ENCODE data around the gene MRPS27.

GRCh38 chr5:72204946-72205345 is 115.1 kb downstream of the MRPS27 start:
- no peak for TF ChIP-seq SCMH1 (CRISPR knock-in tag; IDR thresholded peaks at IDR 0.05; ENCODE audit: borderline replicate concordance)
- no peak for TF ChIP-seq HOXA7 (CRISPR knock-in tag; IDR thresholded peaks at IDR 0.05)
- TF ChIP-seq U2AF2 (IDR thresholded peaks at IDR 0.05; ENCODE audit: low read depth, low read length): no peak
- no peak for TF ChIP-seq CENPX (CRISPR knock-in tag; IDR thresholded peaks at IDR 0.05)
- TF ChIP-seq MNT (IDR thresholded peaks at IDR 0.05): no peak
- TF ChIP-seq SNAPC4 (CRISPR knock-in tag; IDR thresholded peaks at IDR 0.05): no peak
- no peak for TF ChIP-seq SP1 (IDR thresholded peaks at IDR 0.05)
- no peak for TF ChIP-seq SP1 (CRISPR knock-in tag; IDR thresholded peaks at IDR 0.05)
- no peak for TF ChIP-seq SRY (CRISPR knock-in tag; IDR thresholded peaks at IDR 0.05)
- no peak for TF ChIP-seq ZNF660 (CRISPR knock-in tag; IDR thresholded peaks at IDR 0.05; ENCODE audit: borderline replicate concordance, low read depth)
- TF ChIP-seq GLI4 (CRISPR knock-in tag; IDR thresholded peaks at IDR 0.05; ENCODE audit: borderline replicate concordance): no peak
- no peak for TF ChIP-seq CAMTA2 (CRISPR knock-in tag; IDR thresholded peaks at IDR 0.05; ENCODE audit: borderline replicate concordance)
- TF ChIP-seq EP300 (IDR thresholded peaks at IDR 0.05; ENCODE audit: low read depth in 2 of 2, low read length in 2 of 2): no peak
- TF ChIP-seq EP300 (CRISPR knock-in tag; IDR thresholded peaks at IDR 0.05; ENCODE audit: borderline replicate concordance): no peak

All from HepG2 (cell line).